HG03196 (cell line): ENCODE results near the gene POU2F1.
A peak's percentile ranks its signal among the peaks of the same experiment; 100 is the strongest.
"Not testable (repeated sequence)": the region's sequence is repeated elsewhere in the genome, so short reads cannot be mapped to it uniquely, and the experiment has no call there.

Experiments
- ATAC-seq: cut with Tn5 transposase; IDR thresholded peaks from one replicate; pipeline ENCODE4 v1.9.1; 2021; ENCODE audit not compliant: unreplicated experiment

POU2F1 gene

DNA sequence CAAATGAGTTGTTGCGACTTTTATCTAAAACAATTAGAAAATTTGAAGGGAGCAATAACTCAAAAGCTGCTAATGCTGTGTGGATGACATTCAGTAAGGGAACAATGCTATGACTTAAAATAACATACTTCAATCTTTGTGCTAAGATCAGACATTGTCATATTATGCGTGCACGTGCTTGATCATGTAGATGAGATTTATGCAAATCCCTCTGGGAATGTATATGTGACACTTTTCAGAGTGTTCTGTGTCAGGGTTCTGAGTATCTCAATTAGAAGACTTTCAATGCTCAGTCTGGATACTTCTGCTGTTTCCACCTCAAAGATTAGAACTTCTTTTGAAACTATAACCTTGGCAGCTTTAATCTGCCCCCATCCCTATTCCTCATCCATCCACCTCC lies 18.6 kb upstream of the POU2F1 start:
- no peak for ATAC-seq

GRCh38 chr1:167205306-167206050 lies 15.2 kb upstream of the POU2F1 start:
- not testable (repeated sequence) for ATAC-seq

DNA sequence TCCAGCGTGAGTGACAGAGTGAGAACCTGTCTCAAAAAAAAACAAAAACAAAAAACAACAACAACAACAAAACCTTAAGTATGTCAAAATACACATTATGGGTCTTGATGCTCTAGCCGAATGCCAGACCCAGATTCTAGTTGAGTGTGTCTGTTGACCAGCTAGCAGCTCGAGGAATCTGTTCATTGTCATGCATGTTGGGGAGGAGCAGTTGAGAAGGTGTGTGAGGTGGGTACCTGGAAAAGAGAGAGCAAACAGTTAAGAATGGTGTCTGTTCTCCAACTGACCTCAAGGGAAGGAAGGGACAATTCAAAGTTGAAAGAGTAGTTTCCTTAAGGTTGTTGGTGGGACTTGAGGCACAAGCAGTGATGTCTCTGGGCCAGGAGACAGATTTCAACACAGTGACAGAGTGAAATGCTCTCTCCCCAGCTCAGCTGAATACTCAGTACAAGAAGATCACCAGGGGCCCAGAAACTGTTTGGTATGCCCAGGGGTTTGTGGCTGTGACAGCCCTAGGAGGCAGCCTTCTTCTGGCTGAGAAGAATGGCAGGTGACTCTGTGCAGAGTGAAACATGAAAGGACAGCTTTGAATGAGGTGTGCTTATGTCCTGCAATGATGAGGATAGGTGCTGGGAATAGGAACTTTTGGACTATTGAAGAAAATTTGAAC lies 14.4 kb upstream of the POU2F1 start:
- no peak for ATAC-seq

GRCh38 chr1:167207940-167208623 lies 12.6 kb upstream of the POU2F1 start:
- no peak for ATAC-seq

- ATAC-seq = no peak
These were observed 12.1 kb upstream of the POU2F1 start for GRCh38 chr1:167208624-167208976.

GRCh38 chr1:167209044-167209443 lies 11.6 kb upstream of the POU2F1 start:
- ATAC-seq = no peak

GRCh38 chr1:167210966-167211674 lies 9.6 kb upstream of the POU2F1 start:
- no peak for ATAC-seq

DNA sequence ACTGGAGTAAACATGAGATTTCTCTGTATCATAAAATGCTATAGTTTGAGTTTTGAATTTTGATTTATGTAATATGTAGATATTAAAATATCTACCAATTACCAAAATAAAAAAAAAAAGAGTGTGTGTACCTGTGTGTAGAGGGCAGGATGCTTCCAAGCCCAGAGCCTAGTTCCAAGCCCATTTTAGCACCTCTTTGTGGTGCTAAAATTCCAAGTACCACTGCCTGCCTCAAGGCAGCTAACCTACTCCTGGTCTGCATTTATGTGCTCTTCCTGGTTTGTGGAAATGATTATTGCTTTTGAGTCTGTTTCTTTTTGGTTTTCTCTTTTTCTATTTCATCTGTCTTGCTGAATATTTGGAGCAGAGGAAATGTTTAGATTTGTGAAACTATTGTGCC lies 8.7 kb upstream of the POU2F1 start:
- ATAC-seq = no peak

DNA sequence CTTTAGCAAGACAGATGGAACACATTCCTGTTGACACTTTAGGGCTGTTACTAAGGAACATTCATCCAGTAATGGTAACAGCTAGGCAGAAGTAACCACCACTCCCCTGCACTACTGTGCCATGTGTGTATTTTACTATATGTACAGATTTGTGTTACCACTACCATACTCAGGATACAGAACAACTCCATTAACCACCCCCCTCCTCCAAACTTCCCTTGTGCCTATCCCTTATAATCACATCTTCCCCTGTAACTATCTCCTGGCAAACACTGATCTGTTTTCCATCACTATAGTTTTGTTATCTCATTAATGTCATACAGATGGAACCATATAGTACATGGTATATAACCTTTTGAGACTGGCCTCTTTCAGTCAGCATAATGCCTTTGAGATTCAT lies 3.9 kb upstream of the POU2F1 start:
- ATAC-seq = no peak

DNA sequence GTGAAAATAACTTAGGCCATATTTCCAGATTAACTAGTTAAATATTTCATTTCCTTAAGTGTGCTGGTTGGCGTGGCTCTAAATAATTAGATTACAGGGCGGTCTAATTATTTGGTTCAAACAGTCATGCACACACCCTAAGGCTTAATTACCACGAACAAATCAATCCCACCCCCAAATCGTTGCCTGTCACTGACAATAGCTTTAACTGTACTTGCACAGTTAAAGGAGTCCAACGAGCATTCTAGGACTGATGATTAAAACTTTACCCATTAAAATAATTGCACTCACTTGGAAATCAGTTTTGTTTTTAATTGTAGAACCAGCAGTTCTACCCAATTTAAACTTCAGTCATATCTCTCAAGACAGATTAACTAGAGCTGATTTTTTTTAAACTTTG lies 1.5 kb upstream of the POU2F1 start:
- no peak for ATAC-seq

DNA sequence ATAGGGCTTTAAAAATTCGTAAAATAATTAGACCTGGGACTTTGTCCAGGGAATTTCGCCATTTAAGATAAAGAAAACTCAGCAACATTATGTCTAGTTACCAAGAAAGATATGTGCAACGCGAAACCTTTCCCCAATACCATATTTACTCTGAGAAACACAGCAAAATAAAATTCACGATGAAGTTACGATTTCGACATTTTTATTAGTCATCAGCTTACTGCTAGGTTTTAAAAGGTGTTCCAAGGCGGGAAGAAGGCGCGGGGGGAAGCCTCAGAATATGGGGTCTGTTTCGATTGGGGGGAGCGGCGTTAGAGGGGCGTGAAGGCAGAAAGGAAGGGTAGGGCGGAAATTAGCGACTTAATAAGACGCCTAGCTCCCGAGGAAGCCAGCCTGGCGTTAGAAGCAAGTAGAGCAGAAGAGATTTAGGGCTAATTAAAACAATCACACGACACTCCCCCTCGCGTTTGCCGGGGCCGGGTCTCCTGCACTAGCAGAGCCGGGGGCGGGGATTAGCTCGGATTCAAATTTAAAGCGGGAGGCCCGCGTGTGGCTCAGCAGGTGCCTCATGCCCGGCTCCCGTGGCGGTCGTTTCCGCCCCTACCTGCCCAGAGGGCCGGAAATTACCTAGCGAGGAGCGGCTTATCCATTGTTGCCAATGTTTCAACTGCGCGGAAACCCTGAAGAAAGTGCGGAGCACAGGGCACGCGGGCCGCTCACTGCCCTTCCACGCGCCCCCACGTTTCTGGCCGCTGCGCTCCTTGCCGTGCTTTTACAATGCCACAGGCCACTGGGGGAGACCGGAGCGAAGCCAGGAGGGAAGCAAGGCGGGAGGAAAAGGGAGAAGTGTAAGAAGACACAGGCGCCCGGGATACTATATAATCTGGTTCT lies 795 bp upstream of the POU2F1 start:
- ATAC-seq = peak; percentile 46

GRCh38 chr1:167221126-167221737 lies 546 bp downstream of the POU2F1 start:
- ATAC-seq = peak; percentile 6

GRCh38 chr1:167221738-167222610 lies 1.3 kb downstream of the POU2F1 start:
- ATAC-seq = peak; percentile 52

GRCh38 chr1:167223144-167224103 lies 2.7 kb downstream of the POU2F1 start:
- ATAC-seq = no peak

DNA sequence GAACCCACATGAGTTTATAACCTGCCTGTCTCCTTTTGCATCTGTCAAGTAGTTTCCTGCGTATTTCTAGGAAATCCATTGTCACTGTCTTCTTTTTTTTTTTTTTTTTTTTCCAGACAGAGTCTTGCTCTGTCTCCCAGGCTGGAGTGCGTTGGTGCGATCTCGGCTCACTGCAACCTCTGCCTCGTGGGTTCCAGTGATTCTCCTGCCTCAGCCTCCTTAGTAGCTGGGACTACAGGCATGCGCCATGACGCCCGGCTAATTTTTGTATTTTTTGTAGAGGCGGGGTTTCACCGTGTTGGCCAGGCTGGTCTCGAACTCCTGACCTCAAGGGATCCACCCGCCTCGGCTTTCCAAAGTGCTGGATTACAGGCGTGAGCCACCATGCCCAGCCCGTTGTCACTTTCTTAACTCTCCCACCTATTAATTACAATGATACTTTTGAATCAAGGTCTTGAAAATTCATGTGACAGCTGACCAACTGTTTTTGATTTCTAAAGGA lies 4.1 kb downstream of the POU2F1 start:
- ATAC-seq = not testable (repeated sequence)

DNA sequence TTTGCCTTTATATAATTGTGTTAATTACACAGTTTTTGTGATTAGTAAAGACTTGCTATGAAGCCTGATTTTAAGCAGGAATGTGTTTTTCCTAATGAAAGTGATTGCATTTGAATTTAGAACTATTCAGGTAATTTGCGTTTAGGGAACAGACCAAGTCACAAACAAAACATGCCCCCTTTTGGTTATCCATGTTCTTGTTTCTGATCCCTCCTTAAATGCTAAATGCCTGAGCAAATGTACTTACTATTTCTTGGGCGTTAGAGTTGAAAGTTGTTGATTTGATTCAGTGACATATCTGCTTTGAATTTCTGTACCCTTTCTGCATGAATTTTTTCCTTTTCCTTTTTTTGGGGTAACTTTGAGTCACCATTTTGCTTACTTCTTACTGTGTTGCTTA lies 5.2 kb downstream of the POU2F1 start:
- ATAC-seq = no peak

- no peak for ATAC-seq
These were observed 7.3 kb downstream of the POU2F1 start for GRCh38 chr1:167227934-167228378.
